Right atrium auricular region (tissue), 2 donors: ENCODE measurements around the gene SAP30L. TPM values are rescaled to one million over a fixed set of nuclear protein-coding genes. Genes with fewer than 3 reads are reported as not detected.

Experiments used
- DNase-seq: peaks from one replicate; pipeline ENCODE4 v3.0.0-alpha.2; 2019; ENCODE audit warnings: low spot score
- H3K27ac ChIP-seq, 2 donors: fragments of 200-600 bp; sonication (generic); 1 replicate in 1 of 2; 2 replicates in 1 of 2; pipeline ENCODE4 v1.5.1; 2016 to 2019
- H3K27me3 ChIP-seq, 2 donors: fragments of 200-600 bp; sonication (generic); one replicate each; pipeline versions ENCODE4 v1.5.1 to v1.6.0; 2017 to 2019
- H3K36me3 ChIP-seq: fragments of 200-600 bp; sonication (generic); one replicate; pipeline ENCODE4 v1.5.1; 2016
- H3K4me1 ChIP-seq, 2 donors: fragments of 200-600 bp; sonication (generic); one replicate each; pipeline versions ENCODE4 v1.5.1 to v1.6.0; 2017 to 2019
- H3K4me3 ChIP-seq, 2 donors: fragments of 200-600 bp; sonication (generic); 1 replicate in 1 of 2; 2 replicates in 1 of 2; pipeline ENCODE4 v1.5.1; 2017 to 2019; ENCODE audit warnings: mild to moderate bottlenecking in 1 of 2, moderate library complexity in 1 of 2
- H3K9me3 ChIP-seq, 2 donors: fragments of 200-600 bp; sonication (generic); one replicate each; pipeline ENCODE4 v1.5.1; 2019
- CTCF ChIP-seq, 2 donors: fragments of 200-600 bp; sonication (generic); IDR thresholded peaks; one replicate each; pipeline ENCODE4 v1.5.1; 2019; ENCODE audit warnings: antibody characterized with exemption in 2 of 2
- total RNA-seq, 2 donors: library from RNA; depleted of rRNA; stranded (reverse); fragments of >200 nt; gene quantifications; one replicate each; pipeline ENCODE4 v1.1.0, GENCODE V29; 2016

SAP30L gene
- total RNA-seq, 2 donors from 2014 or later, result 17.1 to 18.9 TPM

- Histone ChIP-seq H3K27me3 (no peaks in the 10 kb centered on the region), H3K9me3 (no peaks in the 10 kb centered on the region), H3K4me1 (no peaks in the 10 kb centered on the region), H3K27ac (no peak overlapping the region), H3K36me3 (peaks cover 8% of the 10 kb centered on the region), H3K4me3 (no peak overlapping the region)
- DNase-seq, result no peak
- peak; percentile 7 to 39 for TF ChIP-seq CTCF (IDR thresholded peaks at IDR 0.05)
These were observed 23.9 kb upstream of the SAP30L start for GRCh38 chr5:154421868-154422267.

- no peaks in the 10 kb centered on the region for H3K27me3 ChIP-seq
- no peak overlapping the region for H3K4me3 ChIP-seq
- no peak for TF ChIP-seq CTCF (IDR thresholded peaks at IDR 0.05)
- H3K4me1 ChIP-seq, result no peaks in the 10 kb centered on the region
- H3K36me3 ChIP-seq, result peaks cover 4% of the 10 kb centered on the region
- no peak for DNase-seq
- H3K9me3 ChIP-seq, result no peaks in the 10 kb centered on the region
- no peak overlapping the region for H3K27ac ChIP-seq
These were observed 23.5 kb upstream of the SAP30L start for GRCh38 chr5:154422298-154422697.

GRCh38 chr5:154428208-154428607, 17.6 kb upstream of the SAP30L start:
- Histone ChIP-seq H3K4me3 (no peak overlapping the region), H3K9me3 (no peaks in the 10 kb centered on the region), H3K4me1 (no peaks in the 10 kb centered on the region), H3K27ac (no peak overlapping the region), H3K27me3 (no peaks in the 10 kb centered on the region), H3K36me3 (no peaks in the 10 kb centered on the region)
- no peak for DNase-seq
- TF ChIP-seq CTCF (IDR thresholded peaks at IDR 0.05), result no peak

- DNase-seq, result no peak
These were observed 16.5 kb upstream of the SAP30L start for GRCh38 chr5:154429341-154429740.

GRCh38 chr5:154430466-154430865, 15.3 kb upstream of the SAP30L start:
- DNase-seq, result no peak
- Histone ChIP-seq H3K27ac (no peak overlapping the region), H3K9me3 (no peaks in the 10 kb centered on the region), H3K36me3 (peaks cover 1% of the 10 kb centered on the region), H3K4me3 (no peak overlapping the region), H3K27me3 (no peaks in the 10 kb centered on the region), H3K4me1 (no peaks in the 10 kb centered on the region)
- no peak for TF ChIP-seq CTCF (IDR thresholded peaks at IDR 0.05)

More at GRCh38 chr5:154429341-154429740, 16.5 kb upstream of the SAP30L start:
- no peaks in the 10 kb centered on the region for H3K27me3 ChIP-seq
- no peak overlapping the region for H3K27ac ChIP-seq
- no peaks in the 10 kb centered on the region for H3K9me3 ChIP-seq
- no peak overlapping the region for H3K4me3 ChIP-seq
- H3K36me3 ChIP-seq, result no peaks in the 10 kb centered on the region
- TF ChIP-seq CTCF (IDR thresholded peaks at IDR 0.05), result no peak
- H3K4me1 ChIP-seq, result no peaks in the 10 kb centered on the region

- H3K27me3 ChIP-seq, result no peaks in the 10 kb centered on the region
- TF ChIP-seq CTCF (IDR thresholded peaks at IDR 0.05), result no peak
- no peaks in the 10 kb centered on the region for H3K4me1 ChIP-seq
- no peak for DNase-seq
- no peak overlapping the region for H3K27ac ChIP-seq
- H3K36me3 ChIP-seq, result peaks cover 7% of the 10 kb centered on the region
- no peak overlapping the region for H3K4me3 ChIP-seq
- H3K9me3 ChIP-seq, result no peaks in the 10 kb centered on the region
These were observed 14.7 kb upstream of the SAP30L start for GRCh38 chr5:154430961-154431630.
